A549 (cell line): ENCODE data around the gene HEG1. TPM values are rescaled to one million over a fixed set of nuclear protein-coding genes. Genes with fewer than 3 reads are reported as not detected.

Experiments
- ATAC-seq, 2 experiments: fragments of 200-7000 bp in 1 of 2; fragments of >200 bp in 1 of 2; cut with Nextera tagmentation in 1 of 2; cut with Tn5 transposase in 1 of 2; 3 replicates each; pipeline versions ENCODE4 v1.8.0 to v1.9.1; 2018 to 2020; ENCODE audit warnings: mild to moderate bottlenecking in 1 of 2, moderate library complexity in 1 of 2
- CTCF ChIA-PET: fragments of 300-600 bp; sonication (Branson Sonifier 250); formaldehyde crosslinking; extraction: SDS; loops from one replicate; lab custom pipeline; 2021; ENCODE audit warnings: antibody characterized with exemption, inconsistent platforms; lab: Yijun Ruan, JAX
- POLR2A ChIA-PET: fragments of 350-600 bp; formaldehyde crosslinking; extraction: SDS; loops from one replicate; lab custom pipeline; 2021; ENCODE audit warnings: antibody characterized with exemption, inconsistent platforms; lab: Yijun Ruan, JAX
- DNase-seq, 2 experiments: peaks; one replicate each; pipeline versions ENCODE4 v3.0.0 to v3.0.0-alpha.2; 2011 to 2016; ENCODE audit warnings: low read depth in 1 of 2, low spot score in 1 of 2
- FAIRE-seq: peaks from 2 replicates; lab custom pipeline; 2011; peaks lifted over from hg19 to GRCh38; lab: Jason Lieb, UNC
- H3K27ac ChIP-seq, 2 experiments: fragments of >200 bp; sonication (Bioruptor Twin); formaldehyde crosslinking; 3 replicates each; pipeline ENCODE4 v1.5.1; 2016 to 2017
- H3K4me1 ChIP-seq: fragments of >200 bp; sonication (Bioruptor Twin); formaldehyde crosslinking; 3 replicates; pipeline ENCODE4 v1.6.1; 2016
- H3K4me2 ChIP-seq: fragments of >200 bp; sonication (Bioruptor Twin); formaldehyde crosslinking; 3 replicates; pipeline ENCODE4 v1.6.1; 2016
- H3K4me3 ChIP-seq: fragments of >200 bp; sonication (Bioruptor Twin); formaldehyde crosslinking; 3 replicates; pipeline ENCODE4 v1.5.1; 2016
- H3K9me3 ChIP-seq: fragments of >200 bp; sonication (Bioruptor Twin); formaldehyde crosslinking; 3 replicates; pipeline ENCODE4 v1.6.1; 2016
- CHD4 ChIP-seq: fragments of 200-600 bp; sonication (generic); IDR thresholded peaks from 2 replicates; pipeline ENCODE4 v1.6.1; 2016; ENCODE audit warnings: antibody characterized with exemption, mild to moderate bottlenecking, borderline replicate concordance
- E2F6 ChIP-seq: IDR thresholded peaks from 2 replicates; pipeline ENCODE4 v1.6.1; 2012; ENCODE audit warnings: low read depth, borderline replicate concordance
- EHMT2 ChIP-seq: fragments of 200-600 bp; sonication (generic); IDR thresholded peaks from 2 replicates; pipeline ENCODE4 v1.6.1; 2016; ENCODE audit warnings: antibody characterized with exemption, low read depth, mild to moderate bottlenecking, moderate library complexity
- FOSB ChIP-seq: fragments of 250-450 bp; sonication (Bioruptor Pico); IDR thresholded peaks from 2 replicates; pipeline ENCODE4 v1.5.0; 2020; ENCODE audit warnings: mild to moderate bottlenecking, moderate library complexity
- FOSL2 ChIP-seq, 2 experiments: fragments of 450-650 bp in 1 of 2; fragments of >200 bp in 1 of 2; sonication (Bioruptor Twin) in 1 of 2; formaldehyde crosslinking; IDR thresholded peaks; 2 replicates each; pipeline versions ENCODE4 v1.5.0 to v1.6.1; 2016 to 2020; ENCODE audit warnings: mild to moderate bottlenecking in 1 of 2, moderate library complexity in 1 of 2
- HOXA7 ChIP-seq: fragments of 250-450 bp; sonication (Bioruptor Pico); IDR thresholded peaks from 2 replicates; pipeline ENCODE4 v1.5.0; 2020; ENCODE audit warnings: mild to moderate bottlenecking, moderate library complexity
- HOXB13 ChIP-seq: fragments of 250-450 bp; sonication (Bioruptor Pico); IDR thresholded peaks from 2 replicates; pipeline ENCODE4 v1.5.0; 2020; ENCODE audit warnings: low read depth, mild to moderate bottlenecking, moderate library complexity
- ZFP36 ChIP-seq: fragments of 450-650 bp; IDR thresholded peaks from 2 replicates; pipeline ENCODE4 v1.6.1; 2014; ENCODE audit warnings: borderline replicate concordance; ENCODE audit not compliant: partially characterized antibody
- WGBS: methylation state at CpG from one replicate; pipeline ENCODE4 v1.1.6; 2017; ENCODE audit errors: missing lambda C conversion rate; 5-methylcytosine and 5-hydroxymethylcytosine counted together
- polyA plus RNA-seq, 4 experiments: library from polyadenylated mRNA; depleted of rRNA in 3 of 4; stranded (reverse); fragments of >200 nt; fragmentation: RNase III in 1 of 4; extraction: RNeasy Plus Mini Kit Qiagen cat#74134 plus additional on column Dnase treatment in 1 of 4; gene quantifications; 2 replicates in 3 of 4; 3 replicates in 1 of 4; pipeline ENCODE4 v1.2.3, GENCODE V29; 2011 to 2017
- TF ChIP-seq, protein P1 (sequence below): fragments of 200-600 bp; sonication (generic); IDR thresholded peaks from 2 replicates; pipeline ENCODE4 v1.6.1; 2016; ENCODE audit warnings: antibody characterized with exemption, mild to moderate bottlenecking, moderate library complexity
- TF ChIP-seq, protein P2 (sequence below): fragments of >200 bp; sonication (Bioruptor Twin); formaldehyde crosslinking; IDR thresholded peaks from 3 replicates; pipeline ENCODE4 v1.5.1; 2016

HEG1 gene
- polyA plus RNA-seq, 2 of the 4 experiments (the other 2 are of a cell fraction), result 5.4 to 5.6 TPM

GRCh38 chr3:125005676-125006075 is 50.1 kb downstream of the HEG1 start:
- CTCF ChIA-PET, result interaction anchor here (0.6 to 1.1 kb wide), 3 partner anchors 11 to 51 kb away, joined by 3 read pairs; no protein-coding TSS in a partner anchor
- no peak overlapping the region for H3K4me2 ChIP-seq
- H3K4me3 ChIP-seq, result no peak overlapping the region
- POLR2A ChIA-PET, result no interaction called here
- WGBS, result 93% methylated on average over 4 of the region's 5 CpGs
- no peaks in the 10 kb centered on the region for H3K9me3 ChIP-seq
- TF ChIP-seq E2F6 (no peak), FOSL2 (IDR thresholded peaks at IDR 0.05) (no peak), FOSL2 (CRISPR knock-in tag; IDR thresholded peaks at IDR 0.05) (no peak), HOXB13 (no peak)
- TF ChIP-seq, protein P1, sequence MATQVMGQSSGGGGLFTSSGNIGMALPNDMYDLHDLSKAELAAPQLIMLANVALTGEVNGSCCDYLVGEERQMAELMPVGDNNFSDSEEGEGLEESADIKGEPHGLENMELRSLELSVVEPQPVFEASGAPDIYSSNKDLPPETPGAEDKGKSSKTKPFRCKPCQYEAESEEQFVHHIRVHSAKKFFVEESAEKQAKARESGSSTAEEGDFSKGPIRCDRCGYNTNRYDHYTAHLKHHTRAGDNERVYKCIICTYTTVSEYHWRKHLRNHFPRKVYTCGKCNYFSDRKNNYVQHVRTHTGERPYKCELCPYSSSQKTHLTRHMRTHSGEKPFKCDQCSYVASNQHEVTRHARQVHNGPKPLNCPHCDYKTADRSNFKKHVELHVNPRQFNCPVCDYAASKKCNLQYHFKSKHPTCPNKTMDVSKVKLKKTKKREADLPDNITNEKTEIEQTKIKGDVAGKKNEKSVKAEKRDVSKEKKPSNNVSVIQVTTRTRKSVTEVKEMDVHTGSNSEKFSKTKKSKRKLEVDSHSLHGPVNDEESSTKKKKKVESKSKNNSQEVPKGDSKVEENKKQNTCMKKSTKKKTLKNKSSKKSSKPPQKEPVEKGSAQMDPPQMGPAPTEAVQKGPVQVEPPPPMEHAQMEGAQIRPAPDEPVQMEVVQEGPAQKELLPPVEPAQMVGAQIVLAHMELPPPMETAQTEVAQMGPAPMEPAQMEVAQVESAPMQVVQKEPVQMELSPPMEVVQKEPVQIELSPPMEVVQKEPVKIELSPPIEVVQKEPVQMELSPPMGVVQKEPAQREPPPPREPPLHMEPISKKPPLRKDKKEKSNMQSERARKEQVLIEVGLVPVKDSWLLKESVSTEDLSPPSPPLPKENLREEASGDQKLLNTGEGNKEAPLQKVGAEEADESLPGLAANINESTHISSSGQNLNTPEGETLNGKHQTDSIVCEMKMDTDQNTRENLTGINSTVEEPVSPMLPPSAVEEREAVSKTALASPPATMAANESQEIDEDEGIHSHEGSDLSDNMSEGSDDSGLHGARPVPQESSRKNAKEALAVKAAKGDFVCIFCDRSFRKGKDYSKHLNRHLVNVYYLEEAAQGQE, result no peak
- FAIRE-seq (no peak), ATAC-seq (no peak), DNase-seq (no peak)
- H3K4me1 ChIP-seq, result 0 out of 3 replicates have a peak, but pooled peaks cover 6% of the 10 kb centered on the region
- H3K27ac ChIP-seq, result no peak overlapping the region

DNA sequence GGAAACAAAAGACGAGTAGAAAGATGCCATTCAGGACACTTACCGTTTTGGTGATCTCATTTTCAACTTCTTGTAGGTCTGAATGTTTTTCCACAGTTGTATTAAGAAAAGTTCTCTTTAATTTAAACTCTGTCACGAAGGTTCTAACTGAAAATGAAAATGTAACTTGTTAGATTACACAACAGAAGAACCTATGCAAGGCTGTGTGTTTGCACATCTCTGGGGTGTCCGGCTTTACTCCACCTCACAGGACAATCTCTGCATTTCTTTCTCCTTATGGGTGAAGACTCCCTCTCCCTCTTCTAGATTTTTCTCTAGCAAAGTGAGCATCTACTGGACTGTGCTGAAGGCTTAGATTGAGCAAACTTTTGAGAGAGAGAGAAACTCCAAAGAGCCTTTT is 50.6 kb downstream of the HEG1 start:
- Histone ChIP-seq H3K4me3 (no peak overlapping the region), H3K4me1 (0 out of 3 replicates have a peak, but pooled peaks cover 6% of the 10 kb centered on the region), H3K27ac (no peak overlapping the region), H3K4me2 (no peak overlapping the region), H3K9me3 (no peaks in the 10 kb centered on the region)
- 84% methylated on average over 4 of the region's 4 CpGs for WGBS
- TF ChIP-seq HOXA7 (CRISPR knock-in tag), result no peak
- DNase-seq, result no peak
- CTCF ChIA-PET, result no interaction called here
- no peak for FAIRE-seq
- POLR2A ChIA-PET, result no interaction called here
- no peak for ATAC-seq

- no peak overlapping the region for H3K4me3 ChIP-seq
- H3K9me3 ChIP-seq, result no peaks in the 10 kb centered on the region
- no peak overlapping the region for H3K27ac ChIP-seq
- 0 out of 3 replicates have a peak, but pooled peaks cover 6% of the 10 kb centered on the region for H3K4me1 ChIP-seq
- H3K4me2 ChIP-seq, result no peak overlapping the region
- POLR2A ChIA-PET, result no interaction called here
- CTCF ChIA-PET, result interaction anchor here (1.1 to 2.7 kb wide), 3 partner anchors 162 to 582 kb away, joined by 3 to 7 read pairs (median 3); no protein-coding TSS in a partner anchor
- DNase-seq, result no peak
- FAIRE-seq, result no peak
- ATAC-seq, result no peak
- TF ChIP-seq, protein P2, sequence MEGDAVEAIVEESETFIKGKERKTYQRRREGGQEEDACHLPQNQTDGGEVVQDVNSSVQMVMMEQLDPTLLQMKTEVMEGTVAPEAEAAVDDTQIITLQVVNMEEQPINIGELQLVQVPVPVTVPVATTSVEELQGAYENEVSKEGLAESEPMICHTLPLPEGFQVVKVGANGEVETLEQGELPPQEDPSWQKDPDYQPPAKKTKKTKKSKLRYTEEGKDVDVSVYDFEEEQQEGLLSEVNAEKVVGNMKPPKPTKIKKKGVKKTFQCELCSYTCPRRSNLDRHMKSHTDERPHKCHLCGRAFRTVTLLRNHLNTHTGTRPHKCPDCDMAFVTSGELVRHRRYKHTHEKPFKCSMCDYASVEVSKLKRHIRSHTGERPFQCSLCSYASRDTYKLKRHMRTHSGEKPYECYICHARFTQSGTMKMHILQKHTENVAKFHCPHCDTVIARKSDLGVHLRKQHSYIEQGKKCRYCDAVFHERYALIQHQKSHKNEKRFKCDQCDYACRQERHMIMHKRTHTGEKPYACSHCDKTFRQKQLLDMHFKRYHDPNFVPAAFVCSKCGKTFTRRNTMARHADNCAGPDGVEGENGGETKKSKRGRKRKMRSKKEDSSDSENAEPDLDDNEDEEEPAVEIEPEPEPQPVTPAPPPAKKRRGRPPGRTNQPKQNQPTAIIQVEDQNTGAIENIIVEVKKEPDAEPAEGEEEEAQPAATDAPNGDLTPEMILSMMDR, result no peak
- TF ChIP-seq FOSB, result no peak
- TF ChIP-seq ZFP36, result no peak
- TF ChIP-seq EHMT2, result no peak
- no peak for TF ChIP-seq CHD4
- WGBS, result 93% methylated on average over 10 of the region's 10 CpGs
Measured at GRCh38 chr3:125003859-125004595, 51.8 kb downstream of the HEG1 start.
